GM20431 (cell line): ENCODE data around the gene PGAM1.
"Not testable (repeated sequence)": the region's sequence is repeated elsewhere in the genome, so short reads cannot be mapped to it uniquely, and the experiment has no call there.

ENCODE experiments used
- in situ Hi-C: fragments of 300-500 bp; cut with MseI, MboI; formaldehyde crosslinking; loops from one replicate; pipeline ENCODE4 v1.15.0; 2020; ENCODE audit warnings: low sequenced_read_pairs; ENCODE audit not compliant: unreplicated experiment

PGAM1 gene

DNA sequence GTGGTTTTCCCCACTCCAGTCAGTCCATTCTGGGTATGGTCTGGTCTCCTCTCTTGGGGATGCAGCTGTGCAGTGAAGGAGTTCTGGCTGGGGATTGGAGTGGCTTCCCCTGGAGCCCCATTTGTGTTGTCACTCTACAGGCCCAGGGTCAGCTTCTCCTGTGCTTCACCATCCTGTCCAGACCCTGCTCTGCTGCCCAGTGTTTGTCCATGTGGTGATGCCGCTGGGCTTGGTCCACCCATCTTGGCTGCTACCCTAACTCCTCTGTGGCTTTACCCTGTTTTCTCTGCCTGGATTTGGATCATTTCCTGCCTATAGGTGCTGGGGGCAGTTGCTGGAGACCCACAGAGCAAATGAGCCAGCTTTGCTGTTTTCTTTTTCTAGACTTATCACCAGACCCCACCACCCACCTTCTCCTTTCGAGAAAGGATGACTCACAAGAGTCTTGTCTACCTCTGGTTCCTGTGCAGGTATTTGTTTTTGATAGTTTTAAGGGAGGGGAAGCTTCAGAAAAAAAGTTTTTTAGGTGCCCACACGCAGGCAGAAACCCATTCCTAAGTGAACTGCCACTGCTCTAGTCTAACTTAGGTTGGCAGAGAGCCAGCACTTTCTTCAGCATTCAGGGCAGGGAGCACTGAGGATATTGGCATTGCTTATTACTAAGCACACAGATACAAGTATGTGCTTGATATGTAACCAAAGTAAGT, 28.5 kb downstream of the PGAM1 start:
- in situ Hi-C loops = no loop called here

DNA sequence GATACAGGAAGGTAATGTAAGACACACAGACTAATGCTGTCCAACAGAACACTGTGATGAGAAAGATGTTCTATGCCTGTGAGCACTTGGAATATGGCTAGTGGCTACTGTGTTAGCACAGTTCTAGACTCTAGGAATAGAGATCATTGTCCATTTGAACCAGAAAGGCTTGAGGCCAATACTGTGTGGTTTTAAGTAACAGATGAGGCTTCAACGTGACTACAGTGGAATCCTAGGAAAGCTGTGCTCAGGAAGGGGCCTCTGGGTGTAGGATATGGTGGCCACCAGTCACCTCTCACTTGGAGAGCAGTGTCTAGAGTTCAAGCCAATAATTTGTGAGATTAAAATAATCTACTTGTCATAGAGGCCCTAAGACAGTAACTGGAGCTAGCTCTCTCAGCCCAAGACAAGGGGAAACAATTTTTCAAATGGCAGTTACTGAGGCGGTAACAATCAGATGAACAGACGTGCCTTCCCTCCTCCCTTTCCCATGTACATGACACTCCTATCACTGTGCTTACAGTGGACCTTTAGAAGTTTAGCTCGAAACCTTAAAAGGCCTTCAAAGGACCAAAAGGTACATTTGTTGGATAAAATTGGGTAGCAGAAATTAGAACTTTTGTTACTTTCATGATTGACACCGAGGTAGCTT, 30.2 kb downstream of the PGAM1 start:
- in situ Hi-C loops = no loop called here

DNA sequence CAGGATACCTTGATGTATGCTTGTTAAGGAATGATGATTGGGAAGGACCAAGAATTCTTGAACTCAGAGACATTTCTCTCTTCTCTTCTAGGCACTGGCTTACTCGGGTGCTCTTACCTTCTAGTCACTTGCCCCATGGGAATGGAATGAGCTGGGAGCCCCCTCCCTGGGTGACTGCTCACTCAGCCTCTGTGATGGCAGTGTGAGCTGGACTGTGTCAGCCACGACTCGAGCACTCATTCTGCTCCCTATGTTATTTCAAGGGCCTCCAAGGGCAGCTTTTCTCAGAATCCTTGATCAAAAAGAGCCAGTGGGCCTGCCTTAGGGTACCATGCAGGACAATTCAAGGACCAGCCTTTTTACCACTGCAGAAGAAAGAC, 30.7 kb downstream of the PGAM1 start:
- in situ Hi-C loops = no loop called here

DNA sequence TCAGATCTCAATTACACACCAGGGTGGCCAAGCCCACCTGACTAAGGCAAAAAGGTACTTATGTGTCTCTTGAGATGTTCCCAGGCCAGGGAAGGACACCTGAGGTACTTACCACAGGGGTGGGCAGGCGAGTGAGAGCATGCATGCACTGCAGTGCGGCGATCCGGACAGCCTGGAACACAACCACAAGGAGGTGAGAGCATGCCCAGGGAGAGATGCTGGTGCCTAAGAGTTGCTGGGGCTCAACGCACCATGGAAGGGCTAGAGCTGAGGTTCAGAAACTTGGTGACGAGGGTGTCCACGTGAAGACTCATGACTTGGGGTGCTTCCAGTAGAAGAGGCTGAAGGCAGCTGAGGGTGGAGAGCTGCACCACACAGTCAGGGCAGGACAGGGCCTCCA, 33.1 kb downstream of the PGAM1 start:
- in situ Hi-C loops = no loop called here

DNA sequence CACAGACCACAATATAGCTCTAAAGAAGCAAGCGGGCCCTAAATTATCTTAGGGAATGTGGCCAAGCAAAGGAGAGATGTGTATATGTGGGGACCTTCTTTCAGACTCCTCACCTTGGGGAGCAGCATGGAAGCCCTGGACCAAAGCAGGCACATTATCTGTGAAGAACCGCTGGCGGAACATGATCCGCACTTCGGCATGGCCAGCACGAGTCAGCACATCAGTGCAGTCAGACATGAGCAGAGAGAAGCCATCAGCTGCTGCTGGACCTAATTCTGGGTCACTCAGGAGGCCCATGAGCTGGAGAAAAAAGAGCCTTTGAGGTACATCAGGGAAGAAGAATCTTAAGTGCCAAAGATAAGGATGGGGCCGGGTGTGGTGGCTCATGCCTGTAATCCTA, 33.9 kb downstream of the PGAM1 start:
- in situ Hi-C loops = no loop called here

DNA sequence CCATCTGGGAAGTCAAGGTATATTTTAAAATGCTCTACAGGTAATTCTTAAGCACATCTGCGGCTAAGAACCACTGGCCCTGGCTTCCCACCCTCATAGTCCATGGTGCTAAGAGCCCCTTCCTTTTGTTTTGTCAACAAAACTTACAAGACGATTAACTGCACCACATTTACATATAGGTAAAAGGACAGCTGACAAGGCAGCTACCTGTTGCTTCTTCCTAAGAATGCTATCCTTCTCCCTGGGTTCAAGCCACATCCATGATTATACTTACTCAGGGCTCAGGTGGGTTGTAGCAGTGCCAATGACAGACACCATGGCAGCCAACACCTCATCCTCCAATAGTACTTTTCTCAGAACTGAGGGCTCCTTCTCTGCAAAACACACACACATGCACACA, 36.3 kb downstream of the PGAM1 start:
- in situ Hi-C loops = no loop called here

DNA sequence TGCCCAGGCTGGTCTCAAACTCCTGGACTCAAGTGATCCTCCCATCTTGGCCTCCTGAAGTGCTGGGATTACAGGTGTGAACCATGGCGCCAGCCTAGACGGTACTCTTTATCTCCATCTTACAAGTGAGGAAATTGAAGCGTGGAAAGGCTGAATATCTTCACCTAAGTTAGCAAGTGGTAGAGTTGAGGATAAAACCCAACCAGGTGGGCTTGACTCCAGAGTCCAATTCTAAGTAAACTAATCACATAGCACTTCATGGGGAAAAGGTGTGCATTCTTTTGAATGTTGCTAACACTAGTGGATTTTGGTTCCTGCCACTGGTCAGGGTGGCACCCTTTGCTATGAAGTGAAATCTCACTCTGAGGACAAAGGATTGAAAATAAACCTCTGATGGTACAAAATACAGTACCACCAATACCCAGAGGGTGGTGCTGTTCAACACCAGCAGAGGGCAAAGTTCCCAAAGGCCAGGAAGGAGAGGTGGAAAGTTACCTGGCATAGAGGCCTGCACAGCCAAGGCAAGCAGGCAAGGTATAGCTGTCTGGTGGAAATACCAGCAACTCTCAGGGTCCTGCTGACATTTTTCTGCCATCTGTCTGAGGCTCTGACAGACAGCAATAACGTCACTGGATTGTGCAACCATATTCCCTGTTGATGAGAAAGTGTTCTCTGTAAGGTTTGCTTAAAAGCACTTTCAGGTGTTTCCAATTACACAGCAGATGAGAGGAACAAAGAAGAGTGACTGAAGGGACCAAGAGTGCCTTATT, 37.6 kb downstream of the PGAM1 start:
- in situ Hi-C loops = no loop called here

DNA sequence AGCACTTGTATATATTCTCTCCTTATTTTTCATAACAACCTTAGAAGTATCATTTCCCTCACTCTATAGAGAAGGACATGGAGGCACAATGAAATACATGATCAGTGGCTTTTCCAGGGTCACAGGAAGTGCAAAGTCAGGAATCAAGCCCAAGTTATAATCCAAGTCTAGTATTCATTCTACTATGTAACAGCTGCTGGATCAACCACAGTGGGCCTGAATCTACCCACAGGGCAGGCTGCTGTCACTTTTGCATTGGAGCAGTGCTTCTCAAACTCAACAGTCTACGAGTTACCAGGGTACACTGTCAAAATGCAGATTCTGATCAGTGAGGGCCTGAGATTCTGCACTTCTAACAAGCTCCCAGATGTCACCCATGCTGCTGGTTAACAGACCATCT, 38.2 kb downstream of the PGAM1 start:
- in situ Hi-C loops = no loop called here

DNA sequence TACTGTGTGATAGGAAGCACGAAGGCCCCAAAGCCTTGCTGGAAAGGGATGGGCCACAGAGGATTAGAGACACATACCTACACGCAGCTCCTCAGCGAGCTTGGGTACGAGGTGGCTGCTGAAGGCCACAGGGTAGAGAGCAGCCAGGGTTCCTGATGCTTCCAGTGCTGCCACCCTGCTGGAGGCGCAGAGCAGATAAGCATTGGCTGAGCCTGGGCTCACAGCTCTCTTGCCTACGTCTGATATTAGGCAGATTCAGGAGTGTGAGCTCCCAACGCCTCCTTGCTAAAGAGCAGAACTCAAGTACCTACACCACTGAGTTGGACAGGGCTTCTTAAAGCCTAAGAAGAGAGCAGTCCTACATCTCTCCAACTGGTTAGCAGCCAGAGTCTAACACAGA, 40.0 kb downstream of the PGAM1 start:
- in situ Hi-C loops = no loop called here

DNA sequence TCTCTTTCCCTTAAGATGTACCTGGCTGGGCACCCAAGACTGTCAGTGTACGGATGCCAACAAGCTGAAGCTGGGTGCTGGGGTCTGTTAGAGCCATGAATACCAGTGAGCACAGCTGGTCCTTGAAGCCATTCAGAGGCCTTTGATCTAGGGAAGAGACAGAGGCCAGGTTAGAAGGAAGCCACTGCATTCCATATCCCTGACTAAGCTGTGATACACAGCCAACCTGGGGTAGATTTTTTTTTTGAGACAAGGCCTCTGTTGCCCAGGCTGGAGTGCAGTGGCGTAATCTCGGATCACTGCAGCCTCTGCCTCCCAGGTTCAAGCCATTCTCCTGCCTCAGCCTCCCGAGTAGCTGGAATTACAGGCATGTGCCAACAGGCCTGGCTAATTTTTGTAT, 40.8 kb downstream of the PGAM1 start:
- in situ Hi-C loops = no loop called here

DNA sequence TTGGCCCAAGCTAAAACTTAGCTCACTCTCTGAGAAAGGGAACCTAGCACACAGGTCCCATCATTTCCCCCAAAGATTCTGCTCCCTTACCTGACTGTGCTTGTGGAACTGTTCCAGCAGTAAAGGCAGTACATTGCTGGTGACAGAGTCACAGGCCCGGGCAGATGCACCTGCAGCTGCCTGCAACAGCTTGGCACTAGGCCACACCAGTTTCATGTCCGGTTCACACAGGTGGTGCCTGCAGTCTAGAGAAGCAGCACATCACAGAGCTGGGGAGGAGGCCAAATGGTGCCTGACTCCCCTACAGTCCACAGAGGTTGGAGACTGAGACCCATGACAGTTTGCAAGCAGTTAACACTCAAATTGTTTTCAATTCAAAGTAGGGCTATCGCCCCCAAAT, 42.2 kb downstream of the PGAM1 start:
- in situ Hi-C loops = no loop called here

DNA sequence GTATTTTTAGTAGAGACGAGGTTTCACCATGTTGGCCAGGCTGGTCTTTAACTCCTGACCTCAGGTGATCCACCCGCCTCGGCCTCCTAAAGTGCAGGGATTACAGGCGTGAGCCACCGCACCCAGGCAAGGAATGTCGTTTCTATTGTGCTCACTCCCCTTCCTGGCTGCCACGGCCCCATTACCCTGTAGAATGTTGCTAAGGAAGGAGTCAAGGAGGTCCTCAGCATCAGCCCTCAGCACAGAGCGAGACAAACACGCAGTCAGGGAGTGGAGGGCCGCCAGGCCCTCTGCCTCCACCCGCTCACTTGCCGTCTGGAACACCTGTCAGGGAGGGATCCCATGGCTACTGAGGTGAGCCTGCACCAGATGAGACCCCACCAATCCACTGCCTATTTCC, 42.8 kb downstream of the PGAM1 start:
- in situ Hi-C loops = not testable (repeated sequence)

DNA sequence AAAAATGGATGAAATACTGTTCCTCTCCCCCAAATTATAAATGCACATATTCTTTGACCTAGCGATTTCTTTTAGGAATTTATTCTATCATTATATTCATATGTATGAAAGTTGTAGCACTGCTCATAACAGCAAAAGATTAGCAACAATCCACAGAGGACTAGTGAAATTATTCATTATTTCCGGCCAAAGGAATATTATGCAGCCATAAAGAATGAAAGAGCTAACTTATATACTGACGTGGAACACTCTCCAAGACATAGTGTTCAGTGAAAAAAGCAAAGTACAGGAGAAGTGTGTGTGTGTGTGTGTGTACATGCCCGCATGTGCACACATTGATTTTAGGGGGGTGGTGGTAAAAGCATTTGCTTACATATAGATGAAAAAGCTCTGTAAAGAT, 48.9 kb downstream of the PGAM1 start:
- in situ Hi-C loops = no loop called here

DNA sequence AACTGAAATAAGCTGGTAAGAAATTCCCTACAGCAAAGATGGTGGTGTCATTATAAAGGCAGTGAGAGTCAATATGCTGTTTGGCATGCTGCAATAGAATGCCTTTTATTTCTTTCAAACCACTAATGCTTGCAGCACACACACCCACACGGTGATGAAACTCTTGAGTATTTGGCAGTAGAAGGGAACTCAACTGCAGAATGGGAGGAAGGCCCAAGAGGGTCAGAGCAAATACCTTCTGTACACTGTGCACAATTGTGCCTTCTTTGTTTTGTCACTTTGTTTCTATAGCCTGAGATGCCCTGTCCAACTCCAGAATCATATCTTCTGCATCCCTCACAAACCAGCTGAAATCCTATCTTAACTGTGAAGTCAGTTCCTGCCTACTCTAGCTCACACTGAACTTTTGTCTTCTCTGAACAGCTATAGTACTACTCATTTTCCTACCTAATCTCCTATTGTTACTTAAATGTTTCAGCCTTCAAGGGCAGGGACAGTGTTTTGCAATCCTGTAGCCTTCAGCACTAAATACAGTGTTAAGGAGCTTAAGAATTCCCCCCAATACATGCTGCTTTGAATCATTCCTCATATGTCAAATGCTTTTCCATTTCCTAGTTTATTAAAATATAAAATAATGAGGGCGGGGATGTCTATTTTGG, 50.1 kb downstream of the PGAM1 start:
- in situ Hi-C loops = no loop called here

DNA sequence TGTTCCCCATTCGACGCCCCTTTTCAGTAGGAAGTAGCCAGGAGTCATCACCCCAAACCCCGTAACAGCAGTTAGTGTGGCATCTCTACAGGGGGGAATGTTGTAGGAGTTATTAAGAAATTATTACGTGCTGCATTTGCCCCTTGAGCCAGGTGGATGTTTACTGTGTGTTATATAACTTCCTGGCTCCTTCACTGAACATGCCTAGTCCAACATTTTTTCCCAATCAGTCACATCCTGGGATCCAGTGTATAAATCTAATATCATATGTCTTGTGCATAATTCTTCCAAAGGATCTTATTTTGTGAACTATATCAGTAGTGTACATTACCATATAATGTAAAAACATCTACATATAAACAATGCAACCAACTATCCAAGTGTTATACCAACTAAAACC, 53.4 kb downstream of the PGAM1 start:
- in situ Hi-C loops = not testable (repeated sequence)

DNA sequence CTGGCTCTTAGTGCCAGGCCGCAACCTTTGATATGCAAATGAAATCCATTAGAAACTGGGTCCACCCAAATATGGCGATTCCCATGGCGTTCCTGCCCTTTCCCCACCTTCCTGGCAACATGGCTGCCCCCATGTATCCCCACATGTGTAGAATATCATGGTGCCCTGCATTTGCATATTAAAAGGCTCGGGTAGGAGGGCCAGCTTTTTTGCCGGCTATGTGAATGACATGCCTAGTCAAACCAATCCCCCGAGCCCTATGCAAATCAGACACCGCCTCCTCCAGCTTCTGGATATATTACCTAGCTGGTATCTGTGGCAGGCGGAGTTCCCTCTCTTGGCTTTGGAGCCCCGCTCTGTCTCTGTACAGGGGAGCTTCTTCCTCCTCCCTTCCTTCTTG, 53.9 kb downstream of the PGAM1 start:
- in situ Hi-C loops = no loop called here

DNA sequence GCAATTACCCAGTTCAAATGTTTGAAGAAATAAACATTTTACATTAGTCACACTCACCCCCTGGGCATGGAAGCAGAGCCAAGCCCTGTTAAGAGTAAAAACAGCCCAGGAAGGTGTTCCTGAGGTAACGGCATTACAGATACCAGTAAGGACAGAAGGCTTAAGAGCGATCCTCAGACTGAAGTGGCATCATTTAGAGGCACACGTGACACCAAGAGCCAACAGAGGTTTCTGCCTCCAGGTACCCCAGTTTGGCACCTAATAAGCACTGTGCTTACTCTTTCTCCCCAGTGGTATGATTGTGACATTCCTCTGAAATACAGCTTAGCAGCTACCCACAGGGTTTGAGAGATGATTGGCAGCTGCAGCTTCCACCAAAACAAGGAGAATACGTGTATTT, 55.1 kb downstream of the PGAM1 start:
- in situ Hi-C loops = no loop called here

DNA sequence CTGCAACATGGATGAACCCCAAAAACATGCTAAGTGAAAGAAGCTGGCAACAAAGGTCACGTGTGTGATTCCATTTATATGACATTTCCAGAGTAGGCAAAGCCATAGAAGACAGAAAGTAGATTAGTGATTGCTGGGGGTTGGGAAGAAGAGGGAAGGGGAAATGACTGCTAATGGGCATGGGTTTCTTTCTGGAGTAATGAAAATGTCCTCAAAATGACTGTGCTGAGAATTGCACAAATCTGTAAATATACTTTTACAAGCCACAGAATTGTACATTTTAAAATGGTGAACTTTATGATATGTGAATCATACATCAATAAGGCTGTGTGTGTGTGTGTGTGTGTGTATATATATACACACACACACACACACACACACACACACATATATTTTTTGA, 56.4 kb downstream of the PGAM1 start:
- in situ Hi-C loops = no loop called here
